GM18870 (cell line): ENCODE data around the gene EEFSEC.
A peak's percentile ranks its signal among the peaks of the same experiment; 100 is the strongest.
"Not testable (repeated sequence)": the region's sequence is repeated elsewhere in the genome, so short reads cannot be mapped to it uniquely, and the experiment has no call there.

ENCODE experiments used
- ATAC-seq: cut with Tn5 transposase; IDR thresholded peaks from one replicate; pipeline ENCODE4 v1.9.1; 2021; ENCODE audit warnings: moderate library complexity; ENCODE audit not compliant: unreplicated experiment

The EEFSEC gene

GRCh38 chr3:128151758-128152274, 1.5 kb upstream of the EEFSEC start:
- ATAC-seq = no peak

- ATAC-seq = peak; percentile 33
These were observed 694 bp upstream of the EEFSEC start for GRCh38 chr3:128152419-128153155.

GRCh38 chr3:128154354-128154753, 1.1 kb downstream of the EEFSEC start:
- not testable (repeated sequence) for ATAC-seq

- ATAC-seq = no peak
These were observed 2.5 kb downstream of the EEFSEC start for GRCh38 chr3:128155616-128156360.

- ATAC-seq = no peak
These were observed 7.4 kb downstream of the EEFSEC start for GRCh38 chr3:128160661-128161060.

GRCh38 chr3:128163432-128163831, 10.2 kb downstream of the EEFSEC start:
- ATAC-seq = no peak

- no peak for ATAC-seq
These were observed 13.7 kb downstream of the EEFSEC start for GRCh38 chr3:128166971-128167453.

- no peak for ATAC-seq
These were observed 14.3 kb downstream of the EEFSEC start for GRCh38 chr3:128167646-128167972.

GRCh38 chr3:128167973-128168674, 14.8 kb downstream of the EEFSEC start:
- no peak for ATAC-seq

GRCh38 chr3:128168836-128169235, 15.6 kb downstream of the EEFSEC start:
- ATAC-seq = no peak

- ATAC-seq = no peak
These were observed 17.7 kb downstream of the EEFSEC start for GRCh38 chr3:128170866-128171516.

- ATAC-seq = no peak
These were observed 19.9 kb downstream of the EEFSEC start for GRCh38 chr3:128173200-128173599.

GRCh38 chr3:128173849-128174248, 20.6 kb downstream of the EEFSEC start:
- no peak for ATAC-seq

GRCh38 chr3:128174675-128175590, 21.7 kb downstream of the EEFSEC start:
- ATAC-seq = no peak

- ATAC-seq = no peak
These were observed 22.5 kb downstream of the EEFSEC start for GRCh38 chr3:128175768-128176167.

GRCh38 chr3:128176276-128176833, 23.1 kb downstream of the EEFSEC start:
- no peak for ATAC-seq

GRCh38 chr3:128177865-128178264, 24.6 kb downstream of the EEFSEC start:
- no peak for ATAC-seq

GRCh38 chr3:128178782-128179483, 25.7 kb downstream of the EEFSEC start:
- ATAC-seq = no peak

GRCh38 chr3:128179484-128179819, 26.2 kb downstream of the EEFSEC start:
- ATAC-seq = no peak
